ENCODE results near the gene ALDOC. TPM values are rescaled to one million over a fixed set of nuclear protein-coding genes. Genes with fewer than 3 reads are reported as not detected.

Gene ALDOC
- total and polyA plus RNA-seq, 2 of the 13 experiments (the other 11 are each of a cell fraction or from before 2014, with no cell fraction given) = 15.4 to 60.9 TPM

- Histone ChIP-seq H3K9ac (ENCODE audit: insufficient read depth, low read depth, low read length) (no peak overlapping the region), H2AFZ (ENCODE audit: low read length) (no peak overlapping the region), H3K9me3 (ENCODE audit: low read length) (no peaks in the 10 kb centered on the region), H3K4me1 (ENCODE audit: insufficient read depth, low read length) (peaks cover 18% of the 10 kb centered on the region), H3K36me3 (replicated peaks in 1 of 2; ENCODE audit: control insufficient read depth in 1 of 2, insufficient read depth in 2 of 2, low read length in 2 of 2) (no peaks in the 10 kb centered on the region), H4K20me1 (ENCODE audit: insufficient read depth, low read length) (no peaks in the 10 kb centered on the region), H3K4me3 (replicated peaks in 1 of 3; ENCODE audit: insufficient read depth in 1 of 3, low read depth in 2 of 3, low read length in 3 of 3) (no peak overlapping the region), H3K27ac (ENCODE audit: extremely low read length, insufficient read depth, low read length) (no peak overlapping the region), H3K4me2 (ENCODE audit: low read depth, low read length) (no peak overlapping the region), H3K79me2 (ENCODE audit: insufficient read depth, low read length) (no peaks in the 10 kb centered on the region), H3K27me3 (ENCODE audit: control insufficient read depth in 1 of 2, insufficient read depth in 2 of 2, low read length in 2 of 2) (no peaks in the 10 kb centered on the region)
- FAIRE-seq (no peak), ATAC-seq (no peak), DNase-seq (ENCODE audit: low spot score) (no peak)
- in situ Hi-C loops (cut with HindIII; ENCODE audit: extremely low pct_ligation_motif_present, low pct_unique_long_range_greater_than_20kb) = no loop called here
- ChIA-PET CTCF (ENCODE audit: low intra/inter-chr PET ratio, low total read pairs) (no interaction called here), POLR2A (no interaction called here)
- WGBS (ENCODE audit: low lambda C conversion rate) = 71% methylated on average over 6 of the region's 6 CpGs
- TF ChIP-seq MLLT10 (CRISPR knock-in tag; IDR thresholded peaks at IDR 0.05) = no peak
- no peak for TF ChIP-seq ZNF205 (CRISPR knock-in tag; IDR thresholded peaks at IDR 0.05)
- no peak for TF ChIP-seq ZXDC (CRISPR knock-in tag; IDR thresholded peaks at IDR 0.05)
- no peak for TF ChIP-seq SOX6 (IDR thresholded peaks at IDR 0.05)
- TF ChIP-seq SOX6 (CRISPR knock-in tag; IDR thresholded peaks at IDR 0.05) = no peak
- no peak for TF ChIP-seq MED1 (CRISPR knock-in tag; IDR thresholded peaks at IDR 0.05)
- no peak for TF ChIP-seq ZNF563 (CRISPR knock-in tag; IDR thresholded peaks at IDR 0.05)
- TF ChIP-seq KDM5B (CRISPR knock-in tag; IDR thresholded peaks at IDR 0.05; ENCODE audit: borderline replicate concordance) = no peak
- TF ChIP-seq ZFP90 (CRISPR knock-in tag; IDR thresholded peaks at IDR 0.05; ENCODE audit: borderline replicate concordance) = no peak
- TF ChIP-seq NAIF1 (CRISPR knock-in tag; IDR thresholded peaks at IDR 0.05; ENCODE audit: borderline replicate concordance) = no peak
- no peak for TF ChIP-seq ZNF772 (CRISPR knock-in tag; IDR thresholded peaks at IDR 0.05)
- no peak for TF ChIP-seq IKZF4 (CRISPR knock-in tag; IDR thresholded peaks at IDR 0.05; ENCODE audit: borderline replicate concordance, low read depth, not compliant biosample characterization)
- TF ChIP-seq HNF4G (IDR thresholded peaks at IDR 0.05; ENCODE audit: borderline replicate concordance, low read depth, low read length) = no peak
- no peak for TF ChIP-seq HNF4G (CRISPR knock-in tag; IDR thresholded peaks at IDR 0.05; ENCODE audit: borderline replicate concordance, low read depth)
- TF ChIP-seq ZNF335 (CRISPR knock-in tag; IDR thresholded peaks at IDR 0.05) = no peak
- no TSS peak for BruUV-seq (replicated peaks)
- intact Hi-C loops (cut with micrococcal nuclease; ENCODE audit: unreplicated experiment) = no loop called here
Observed at GRCh38 chr17:28545787-28546415, 30.8 kb downstream of the ALDOC start.
